Stimulated activated CD8-positive, alpha-beta memory T cell treated with anti-CD3 and anti-CD28 coated beads, Interleukin-4, amount 100 ng/mL, for 24 hours (primary cell): Measurements from ENCODE around the gene C6orf47.

Experiments
- DNase-seq: peaks from one replicate; pipeline ENCODE4 v3.0.0-alpha.2; 2020; ENCODE audit warnings: low read depth

Gene C6orf47

DNA sequence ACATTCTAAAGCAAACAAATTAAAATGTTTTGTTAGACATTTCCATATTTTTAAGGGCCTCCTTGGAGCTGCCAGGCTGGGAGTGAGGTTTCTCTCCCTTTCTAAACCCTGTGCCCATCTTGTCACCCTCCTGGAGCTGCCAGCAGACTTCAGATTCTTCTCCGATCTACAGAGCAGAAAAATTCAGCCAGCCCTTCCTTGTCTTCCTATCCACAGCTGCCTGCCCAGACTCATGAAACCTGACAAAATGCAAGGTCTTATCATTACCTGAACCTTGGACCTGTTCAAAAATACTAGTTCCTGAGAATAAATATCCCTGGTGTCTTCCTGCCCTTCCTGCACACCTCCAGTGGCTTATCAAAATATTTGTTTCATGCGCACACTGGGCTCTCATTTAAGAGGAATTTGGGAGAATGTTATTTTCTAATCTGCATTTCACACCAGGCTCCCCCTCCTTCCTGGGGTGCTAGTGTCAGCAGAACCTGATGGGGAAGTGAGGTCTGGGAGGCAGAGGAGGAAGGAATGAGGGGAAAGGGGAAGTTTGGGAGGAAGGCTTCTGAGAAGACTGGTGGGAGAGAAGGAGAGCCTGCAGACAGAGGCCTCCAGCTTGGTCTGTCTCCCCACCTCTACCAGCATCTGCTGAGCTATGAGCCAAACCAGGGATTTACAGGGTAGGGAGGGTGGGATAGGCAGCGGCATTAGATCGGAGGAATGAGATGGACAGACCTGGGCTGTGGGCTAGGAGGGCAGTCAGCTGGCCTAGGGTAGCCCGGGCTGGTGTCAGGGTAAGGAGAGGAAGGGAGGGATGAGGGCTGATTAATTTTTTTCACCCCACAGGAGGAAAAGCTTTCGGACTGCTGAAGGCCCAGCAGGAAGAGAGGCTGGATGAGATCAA lies 45.6 kb downstream of the C6orf47 start, which contains the start of gene AIF1:
Gene AIF1, plus strand, starts transcription at position 551 of the 895 bp plus-strand sequence. Its CDS starts 96 bp downstream, at position 647.
- no peak for DNase-seq

DNA sequence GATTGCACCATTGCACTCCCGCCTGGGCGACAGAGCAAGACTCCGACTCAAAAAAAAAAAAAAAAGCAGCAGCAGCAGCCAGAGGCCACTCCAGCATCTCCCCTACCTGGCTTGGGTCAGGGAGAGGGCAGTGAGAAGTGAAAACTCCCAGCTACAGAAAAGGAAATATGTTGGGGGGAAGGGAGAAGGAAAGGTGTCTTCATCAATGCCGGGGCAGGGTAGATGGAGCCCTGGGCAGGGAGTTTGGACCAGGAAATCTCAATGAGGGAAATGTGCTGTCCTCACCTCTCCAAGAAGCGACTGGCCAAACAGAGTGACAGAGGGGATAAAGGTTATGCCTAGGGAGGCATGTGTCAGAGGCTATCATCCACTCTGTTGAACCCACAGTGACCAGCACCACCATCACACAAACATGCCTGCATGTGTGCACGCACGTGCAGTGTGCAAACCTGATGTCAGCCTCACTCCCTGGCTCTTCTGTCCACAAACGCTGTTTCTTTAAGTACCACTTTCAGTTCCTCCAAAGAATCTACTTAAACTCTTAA lies 46.4 kb downstream of the C6orf47 start:
- no peak for DNase-seq

DNA sequence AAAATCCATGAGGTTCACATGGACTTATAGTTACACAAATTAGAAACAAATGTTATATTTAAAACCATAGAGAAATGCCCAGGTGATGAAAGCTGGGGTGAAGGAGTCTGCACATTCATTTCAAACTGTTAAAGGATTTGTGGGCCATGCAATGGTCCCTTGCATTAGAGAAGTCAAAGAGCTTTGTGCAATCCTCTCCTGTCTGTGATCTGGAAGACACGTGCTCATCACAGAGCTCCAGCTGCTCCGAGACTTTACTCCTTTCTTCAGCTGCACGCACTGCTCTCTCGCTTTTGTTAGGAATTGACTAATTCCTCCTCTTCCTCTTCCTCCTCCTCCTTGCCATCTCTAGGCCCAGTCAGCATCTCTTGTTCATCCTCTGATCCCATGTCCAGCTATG lies 49.6 kb downstream of the C6orf47 start:
- no peak for DNase-seq

DNA sequence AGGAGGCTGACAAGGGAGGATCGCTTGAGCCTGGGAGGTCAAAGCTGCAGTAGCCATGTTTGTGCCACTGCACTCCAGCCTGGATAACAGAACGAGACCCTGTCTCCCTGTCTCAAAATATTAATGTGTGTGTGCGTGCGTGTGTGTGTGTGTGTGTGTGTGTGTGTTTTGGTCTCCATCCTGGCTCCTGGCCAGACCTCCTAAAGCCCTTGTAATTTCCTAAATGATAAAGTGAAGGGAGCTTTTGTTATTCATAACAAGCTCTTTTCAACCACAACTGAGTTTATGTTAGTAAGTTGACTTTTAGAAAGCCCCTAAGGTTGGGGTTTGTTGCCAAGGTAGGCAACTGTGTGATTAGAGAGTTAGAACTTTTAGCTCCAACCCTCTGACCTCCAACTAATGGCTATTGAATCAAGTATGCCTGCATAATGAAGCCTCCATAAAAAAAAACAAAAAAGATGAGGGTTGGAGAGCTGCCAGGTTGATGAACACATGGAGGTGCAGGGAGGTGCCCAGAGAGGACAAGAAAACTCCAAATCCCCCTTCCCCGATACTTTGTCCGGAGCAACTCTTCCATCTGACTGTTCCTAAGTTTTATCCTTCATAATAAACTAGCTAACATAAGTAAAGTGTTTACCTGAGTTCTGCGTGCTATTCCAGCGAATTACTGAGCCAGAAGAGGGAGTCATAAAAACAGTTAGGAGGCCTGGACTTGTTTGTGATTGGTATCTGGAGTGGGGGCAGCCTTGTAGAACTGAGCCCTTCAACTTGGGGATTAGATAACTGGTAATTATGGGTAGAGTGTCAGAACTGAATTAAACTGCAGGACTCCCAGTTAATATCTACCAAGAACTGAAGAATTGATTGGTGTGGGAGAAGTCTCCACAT lies 50.8 kb downstream of the C6orf47 start:
- DNase-seq, result no peak
